OCI-M2 (cell line): ENCODE results near the gene CCDC71.

Experiments
- DNase-seq: peaks from one replicate; lab custom pipeline; 2025; ENCODE audit not compliant: unreplicated experiment; lab: John Stamatoyannopoulos, UW

CCDC71 gene

GRCh38 chr3:49170744-49171118, 4.6 kb upstream of the CCDC71 start:
- no peak for DNase-seq

DNA sequence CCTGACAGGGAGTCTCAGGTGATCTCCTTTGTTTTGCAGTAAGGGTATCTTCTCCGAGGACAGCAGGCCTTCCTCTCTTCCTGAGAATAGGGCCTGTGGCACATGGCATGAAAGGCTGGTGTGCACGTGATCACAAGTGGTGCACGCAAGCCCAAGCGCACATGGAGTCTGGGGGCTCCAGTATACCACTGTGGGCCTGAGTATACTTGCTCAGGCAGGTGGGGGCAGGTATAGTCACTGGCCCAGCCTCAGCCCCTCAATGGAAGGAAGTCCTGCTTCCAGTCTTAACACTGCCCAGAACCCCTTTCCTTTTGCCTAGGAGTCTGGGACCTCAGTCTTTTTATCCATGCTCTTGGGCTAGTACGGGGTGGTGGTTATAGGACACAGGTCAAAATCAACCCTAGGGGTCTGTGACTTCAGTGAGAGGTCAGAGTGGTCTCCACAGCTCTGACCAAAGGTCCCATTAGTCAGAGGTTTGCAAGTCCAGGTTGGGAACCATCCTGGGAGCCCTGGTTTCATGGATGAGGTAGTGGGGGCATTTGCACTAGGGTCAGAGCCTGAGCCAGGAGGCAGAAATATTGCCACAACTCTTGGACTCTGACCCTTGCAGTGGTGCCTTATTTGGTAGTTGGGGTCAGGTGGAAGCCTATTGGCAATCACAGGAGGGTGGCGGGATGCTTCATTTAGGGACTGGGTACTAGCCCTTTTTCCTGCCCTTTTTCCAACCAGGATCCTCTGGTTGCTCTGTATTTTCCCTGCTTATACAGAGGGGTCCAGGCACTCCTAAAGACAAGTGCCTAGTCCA, 823 bp upstream of the CCDC71 start:
- DNase-seq = no peak

- no peak for DNase-seq
Measured at GRCh38 chr3:49164983-49165720, 979 bp downstream of the CCDC71 start.

GRCh38 chr3:49163609-49164008, 2.5 kb downstream of the CCDC71 start:
- no peak for DNase-seq

- no peak for DNase-seq
Measured at GRCh38 chr3:49162751-49163419, 3.2 kb downstream of the CCDC71 start.

DNA sequence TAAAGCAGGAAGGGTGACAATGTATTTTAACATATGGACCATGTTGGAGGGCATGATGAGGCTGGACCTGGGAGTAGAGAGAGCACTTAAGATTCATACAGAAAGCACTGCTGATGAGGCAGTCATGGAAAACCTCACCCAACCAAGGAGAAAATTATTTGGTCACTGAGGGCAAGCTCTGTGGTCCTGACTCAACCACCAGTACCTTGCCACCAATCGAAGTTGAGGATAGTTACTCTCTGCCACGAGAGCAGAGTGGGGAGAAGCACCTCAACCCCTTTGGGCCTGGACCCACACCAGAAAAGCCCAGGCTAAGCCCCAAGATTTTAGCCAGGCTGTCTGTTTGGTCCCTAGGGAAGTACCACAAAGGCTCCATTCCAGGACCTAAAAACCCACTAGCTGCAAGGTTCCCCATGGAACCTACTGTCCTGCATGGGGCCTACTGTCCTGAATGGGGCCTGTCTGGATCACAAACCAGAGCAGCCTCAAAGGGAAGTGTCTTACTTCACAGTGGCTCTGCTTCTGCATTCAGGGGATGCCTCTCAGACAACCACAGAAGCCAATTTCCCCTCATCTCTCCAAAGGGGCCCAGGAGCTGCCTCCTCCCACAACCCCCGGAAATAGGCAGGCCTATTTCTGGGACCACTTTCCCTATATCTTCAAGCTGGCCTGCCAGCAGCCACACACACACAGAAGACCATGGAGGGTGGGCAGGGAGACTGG, 4.2 kb downstream of the CCDC71 start:
- no peak for DNase-seq

- DNase-seq = no peak
Measured at GRCh38 chr3:49161197-49161596, 4.9 kb downstream of the CCDC71 start.

DNA sequence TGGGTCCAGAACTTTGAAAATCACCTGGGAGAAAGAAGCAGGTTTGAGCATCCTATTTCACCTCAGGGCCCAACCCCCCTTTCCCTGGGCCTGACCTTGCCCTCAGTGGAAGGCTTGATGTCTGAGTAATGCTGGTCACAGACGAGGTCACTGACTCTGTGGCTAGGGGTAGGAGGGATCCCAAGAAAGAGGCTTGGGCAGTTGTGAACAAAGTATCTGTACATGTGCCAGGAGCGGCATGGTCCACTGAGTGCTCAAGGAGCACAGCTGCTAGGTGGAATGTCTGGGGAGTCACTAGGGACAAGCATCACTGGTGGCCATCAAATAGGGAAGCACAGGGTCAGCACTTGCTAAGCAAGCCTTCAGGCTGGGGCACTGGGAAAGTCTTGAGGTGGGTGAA, 7.3 kb downstream of the CCDC71 start:
- no peak for DNase-seq

GRCh38 chr3:49158103-49158709, 7.9 kb downstream of the CCDC71 start:
- DNase-seq = no peak

GRCh38 chr3:49157289-49157688, 8.8 kb downstream of the CCDC71 start:
- DNase-seq = no peak

GRCh38 chr3:49153349-49153912, 12.7 kb downstream of the CCDC71 start:
- no peak for DNase-seq

DNA sequence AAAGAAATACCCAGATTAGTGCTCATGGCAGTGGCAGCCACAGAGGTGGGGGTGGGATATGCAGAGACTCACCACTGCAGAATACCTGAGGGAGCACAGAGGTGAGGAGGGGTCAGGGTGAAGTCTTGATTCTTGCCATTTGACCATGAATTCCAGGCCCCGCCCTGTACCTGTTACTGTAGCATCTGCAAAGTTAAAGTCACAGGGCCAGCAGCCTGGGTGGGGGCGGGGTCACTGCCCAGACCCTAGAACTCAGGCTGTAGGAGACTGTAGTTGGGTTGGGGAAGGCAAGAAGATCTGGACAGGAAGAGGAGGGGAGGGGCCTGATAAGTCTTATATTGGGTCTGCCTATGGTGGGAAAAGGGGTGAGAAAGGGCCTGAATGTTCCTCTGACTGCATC, 14.5 kb downstream of the CCDC71 start:
- no peak for DNase-seq

- DNase-seq = no peak
Measured at GRCh38 chr3:49148159-49148558, 18.0 kb downstream of the CCDC71 start.

DNA sequence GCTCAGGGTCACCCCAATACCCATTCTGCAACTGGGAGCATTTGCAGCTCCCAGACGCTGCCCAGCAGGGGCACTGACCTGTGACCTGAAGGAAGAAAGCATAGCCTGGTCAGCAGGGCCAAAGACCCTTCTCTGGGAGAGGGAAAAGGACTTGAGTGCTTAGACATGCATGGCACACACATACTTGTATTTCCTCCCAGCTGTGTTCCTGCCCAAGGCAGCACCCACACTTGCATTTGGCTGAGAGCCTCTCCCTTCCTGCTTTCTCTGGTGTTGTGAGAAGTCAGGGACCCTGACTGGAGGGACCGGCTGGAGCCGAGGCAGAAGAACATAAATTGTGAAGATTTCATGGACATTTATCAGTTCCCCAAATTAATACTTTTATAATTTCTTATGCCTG, 26.1 kb downstream of the CCDC71 start:
- no peak for DNase-seq

- no peak for DNase-seq
Measured at GRCh38 chr3:49135499-49135898, 30.6 kb downstream of the CCDC71 start.

DNA sequence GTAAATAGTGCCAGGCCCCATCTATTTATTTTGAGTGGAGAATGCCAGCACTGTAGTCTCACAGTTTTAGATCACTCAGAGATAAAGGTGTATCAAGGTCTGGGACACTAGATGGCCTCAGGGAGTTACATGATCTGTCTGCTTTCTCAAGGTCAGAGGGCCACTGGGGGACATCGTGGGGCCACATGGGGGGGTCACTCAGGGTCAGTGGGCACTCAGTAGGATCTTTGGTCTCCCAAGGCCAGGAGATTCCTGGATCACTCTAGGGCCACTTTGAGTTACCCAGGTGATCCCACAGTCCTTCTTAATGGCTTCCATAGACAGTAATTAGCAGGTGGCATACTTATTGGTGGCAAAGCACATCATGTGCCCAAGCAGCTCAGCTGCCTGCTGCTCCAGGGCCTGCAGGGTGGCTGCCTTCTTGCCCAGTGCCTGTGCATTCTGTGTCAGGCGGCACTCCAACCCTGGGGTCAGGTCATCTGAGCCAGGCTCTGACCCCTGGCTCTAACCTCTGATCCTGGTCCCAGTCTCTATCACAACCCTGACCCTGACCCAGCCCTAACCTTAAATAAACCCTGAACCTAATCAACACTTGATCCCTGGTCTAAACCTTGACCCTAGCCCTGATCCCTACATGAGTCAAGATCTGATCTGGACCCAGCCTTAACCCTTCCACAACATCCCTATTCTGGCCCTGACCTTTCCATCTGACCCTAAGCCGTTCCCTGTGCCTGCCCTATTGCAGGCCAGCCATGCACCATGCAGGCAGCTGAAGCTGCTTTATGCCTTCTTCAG, 31.5 kb downstream of the CCDC71 start:
- DNase-seq = no peak

- no peak for DNase-seq
Measured at GRCh38 chr3:49133226-49133951, 32.7 kb downstream of the CCDC71 start.

DNA sequence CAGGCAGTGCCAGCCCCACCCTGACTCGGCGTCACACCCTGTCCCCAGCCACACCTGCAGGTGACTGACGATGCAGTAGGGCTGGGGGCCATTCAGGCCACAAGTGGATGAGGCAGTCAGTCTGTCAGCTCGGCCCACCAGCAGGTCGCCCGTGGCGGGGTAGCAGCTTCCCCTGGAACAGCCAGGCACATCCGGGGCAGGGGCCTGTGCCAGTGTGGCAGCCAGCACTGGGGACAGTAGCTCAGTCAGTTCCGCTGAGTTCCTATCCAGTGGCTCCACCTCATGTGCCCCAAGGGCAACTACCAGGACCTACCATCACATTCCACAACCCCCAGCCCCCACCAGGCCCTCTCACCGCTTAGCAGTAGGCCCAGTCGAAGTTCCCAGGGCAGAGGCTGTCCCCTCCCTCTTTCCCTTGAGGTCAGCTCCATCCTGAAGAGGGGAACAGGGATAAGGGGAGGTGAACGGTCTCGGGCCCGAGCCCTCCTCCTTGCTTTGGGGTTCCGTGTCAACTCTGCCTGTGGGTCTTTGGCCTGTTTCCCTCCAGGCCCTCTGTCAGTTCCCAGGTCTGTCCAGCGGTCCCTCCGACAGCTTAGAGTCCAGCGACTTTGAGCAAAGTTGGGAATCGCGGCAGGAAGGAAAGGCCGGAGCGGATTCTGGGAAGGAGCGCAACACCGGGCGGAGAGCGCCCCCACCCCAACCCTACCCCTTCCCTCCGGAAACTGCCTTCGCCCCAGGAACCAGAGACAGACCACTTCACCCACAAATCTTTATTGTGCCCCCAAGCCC, 33.5 kb downstream of the CCDC71 start, which contains the start of gene LAMB2:
LAMB2 (minus strand) TSS at position 614 of the 789 bp plus-strand sequence; CDS start at position 431, 183 bp downstream.
- DNase-seq = no peak
